H54 (cell line): ENCODE results near the gene PGBD1.

Source experiments
- DNase-seq: peaks from one replicate; pipeline ENCODE4 v3.0.0; 2011; ENCODE audit warnings: low spot score, mixed read lengths; ENCODE audit not compliant: insufficient read length
- FAIRE-seq: peaks from 3 replicates; lab custom pipeline; 2011; peaks lifted over from hg19 to GRCh38; lab: Jason Lieb, UNC
- POLR2A ChIP-seq: IDR thresholded peaks from 2 replicates; pipeline ENCODE4 v1.6.1; 2011; ENCODE audit warnings: low read depth, mild to moderate bottlenecking, low read length

Gene PGBD1

DNA sequence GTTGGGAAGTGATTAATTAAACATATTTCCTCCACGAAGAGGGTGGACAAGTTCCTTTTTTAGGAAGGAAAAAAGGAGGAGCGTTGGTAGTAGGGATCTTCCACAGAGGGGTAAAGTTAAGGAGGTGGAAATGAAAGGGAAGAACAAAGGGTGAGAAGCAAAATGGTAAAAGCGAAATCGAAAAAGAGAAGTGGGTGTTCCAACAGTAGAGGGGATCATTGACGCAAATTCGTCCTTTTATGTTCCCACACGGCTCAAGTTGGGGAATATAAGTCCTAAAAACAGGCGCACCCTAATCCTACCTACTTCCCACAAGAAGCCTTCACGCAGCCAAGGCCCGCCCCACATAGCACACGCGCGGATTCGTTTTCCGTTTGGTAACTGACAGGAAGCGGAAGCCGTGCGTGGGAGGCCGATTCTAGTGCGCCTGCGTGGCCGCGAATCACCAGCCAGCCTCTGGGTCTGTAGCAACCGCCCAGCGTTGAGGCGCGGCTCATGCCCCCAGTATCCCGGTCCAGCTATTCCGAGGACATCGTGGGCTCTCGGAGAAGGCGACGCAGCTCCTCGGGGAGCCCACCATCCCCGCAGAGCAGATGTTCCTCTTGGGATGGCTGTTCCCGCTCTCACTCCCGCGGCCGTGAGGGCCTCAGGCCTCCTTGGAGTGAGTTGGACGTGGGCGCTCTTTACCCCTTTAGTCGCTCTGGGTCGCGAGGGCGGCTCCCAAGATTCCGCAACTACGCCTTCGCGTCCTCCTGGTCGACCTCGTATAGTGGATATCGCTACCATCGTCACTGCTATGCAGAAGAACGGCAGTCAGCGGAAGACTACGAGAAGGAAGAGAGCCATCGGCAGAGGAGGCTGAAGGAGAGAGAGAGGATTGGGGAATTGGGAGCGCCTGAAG, 22.2 kb upstream of the PGBD1 start, which contains the start of gene NKAPL:
NKAPL (plus strand) TSS at position 421 of the 901 bp plus-strand sequence; CDS start at position 496, 75 bp downstream.
- TF ChIP-seq POLR2A = no peak
- FAIRE-seq (no peak), DNase-seq (no peak)

- DNase-seq (no peak), FAIRE-seq (peak; percentile 30)
- no peak for TF ChIP-seq POLR2A
Measured at GRCh38 chr6:28263922-28264321, 17.4 kb upstream of the PGBD1 start.

GRCh38 chr6:28264834-28265401, 16.5 kb upstream of the PGBD1 start:
- peak; percentile 20 for FAIRE-seq
- no peak for TF ChIP-seq POLR2A

GRCh38 chr6:28266563-28266961, 14.8 kb upstream of the PGBD1 start:
- FAIRE-seq (peak; percentile 71), DNase-seq (no peak)
- TF ChIP-seq POLR2A = no peak

More at GRCh38 chr6:28264834-28265401, 16.5 kb upstream of the PGBD1 start:
- no peak for DNase-seq

- DNase-seq (peak; percentile 57), FAIRE-seq (peak; percentile 82)
- TF ChIP-seq POLR2A = peak; percentile 54
Measured at GRCh38 chr6:28266962-28267694, 14.2 kb upstream of the PGBD1 start, which contains the start of gene ZSCAN26. Gene ZSCAN26 (plus strand): TSS chr6:28267143. CDS start chr6:28271920, 4,777 bp downstream.

GRCh38 chr6:28267695-28268059, 13.7 kb upstream of the PGBD1 start:
- FAIRE-seq (no peak), DNase-seq (no peak)
- no peak for TF ChIP-seq POLR2A

- FAIRE-seq = peak; percentile 97
- peak; percentile 51 for DNase-seq
- no peak for TF ChIP-seq POLR2A
Measured at GRCh38 chr6:28269492-28269891, 11.9 kb upstream of the PGBD1 start.

- FAIRE-seq (no peak), DNase-seq (no peak)
- no peak for TF ChIP-seq POLR2A
Measured at GRCh38 chr6:28274888-28275287, 6.5 kb upstream of the PGBD1 start.

DNA sequence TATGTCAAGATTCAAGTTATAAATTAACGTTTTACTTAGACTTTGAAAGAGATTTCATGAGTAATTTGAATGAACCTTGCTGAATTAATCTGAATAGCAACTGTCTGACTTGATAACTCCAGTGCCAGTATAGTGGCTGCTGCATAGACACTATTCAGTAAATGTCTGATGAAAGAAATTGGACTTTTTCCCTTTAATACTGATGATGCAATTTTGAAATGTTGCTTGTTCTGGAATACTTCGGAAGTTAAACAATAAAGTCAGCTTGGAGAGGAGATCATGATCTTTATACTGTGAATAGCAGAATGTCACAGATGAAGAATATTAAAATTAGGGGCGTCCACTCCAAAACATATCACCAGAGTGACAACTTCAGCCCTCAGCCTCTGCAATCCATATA, 3.6 kb upstream of the PGBD1 start:
- FAIRE-seq = no peak
- no peak for TF ChIP-seq POLR2A
- no peak for DNase-seq

DNA sequence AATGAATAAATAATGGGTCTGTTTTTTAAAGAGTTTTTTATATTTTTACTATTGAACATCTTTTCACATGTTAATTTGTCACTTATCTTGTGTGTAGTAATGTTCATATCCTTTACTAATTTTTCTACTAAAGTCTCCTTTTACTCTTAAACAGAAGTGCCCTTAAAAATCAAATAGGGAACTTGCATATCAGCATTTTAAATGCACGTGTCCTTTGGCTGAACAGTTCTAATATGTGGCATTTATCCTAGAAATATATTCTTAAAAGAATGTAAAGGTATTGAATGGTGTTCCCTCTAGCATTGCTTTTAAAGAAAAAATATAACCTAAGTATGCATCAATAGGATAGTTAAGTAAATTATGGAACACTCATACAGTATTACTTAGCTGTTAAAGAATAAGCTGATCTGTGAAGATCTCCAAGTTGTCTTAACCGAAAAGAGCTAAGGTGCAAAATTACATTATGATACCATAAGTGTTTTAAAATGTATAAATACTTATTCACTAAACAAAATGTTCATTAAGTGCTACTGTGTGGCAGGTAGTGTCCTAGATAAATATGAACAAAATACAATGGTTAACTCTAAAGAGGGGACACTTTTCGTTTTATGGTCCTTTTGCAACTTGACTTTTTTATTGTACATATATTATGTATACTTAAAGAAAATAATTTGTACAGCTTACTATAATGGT, 631 bp upstream of the PGBD1 start:
- no peak for TF ChIP-seq POLR2A
- FAIRE-seq (no peak), DNase-seq (no peak)

DNA sequence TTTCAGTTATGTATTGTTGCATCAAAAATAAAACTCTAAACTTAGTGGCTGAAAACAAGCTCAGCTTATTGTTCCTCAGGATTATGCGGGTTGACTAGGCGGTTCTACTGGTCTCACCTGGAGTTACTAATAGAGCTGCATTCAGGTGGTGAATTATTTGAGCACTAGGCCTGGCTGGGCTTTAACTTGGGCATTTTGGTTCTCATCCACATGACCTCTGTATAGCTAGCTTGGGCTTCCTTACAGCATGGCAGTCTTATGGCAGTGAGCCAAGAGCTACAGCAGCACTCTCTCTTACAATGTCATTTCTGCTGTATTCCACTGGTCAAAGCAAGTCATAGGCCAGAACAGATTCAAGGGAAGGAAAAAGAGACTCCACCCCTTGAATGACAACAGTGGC, 1.6 kb downstream of the PGBD1 start:
- DNase-seq (no peak), FAIRE-seq (no peak)
- TF ChIP-seq POLR2A = no peak

GRCh38 chr6:28291573-28291972, 10.2 kb downstream of the PGBD1 start:
- no peak for FAIRE-seq
- no peak for TF ChIP-seq POLR2A
- DNase-seq = no peak

- FAIRE-seq = no peak
Measured at GRCh38 chr6:28295326-28295725, 14.0 kb downstream of the PGBD1 start.

More at GRCh38 chr6:28295326-28295725, 14.0 kb downstream of the PGBD1 start:
- no peak for TF ChIP-seq POLR2A
- DNase-seq = no peak
